ENCODE measurements around the gene FEN1. TPM values are rescaled to one million over a fixed set of nuclear protein-coding genes. Genes with fewer than 3 reads are reported as not detected.

FEN1 gene
- total and polyA plus RNA-seq, 2 of the 13 experiments (the other 11 are each of a cell fraction or from before 2014, with no cell fraction given): 12.4 to 102 TPM

GRCh38 chr11:61792310-61793082, at the start of gene FEN1, which contains the start of gene TMEM258 (continued):
- TF ChIP-seq RXRB (CRISPR knock-in tag; IDR thresholded peaks at IDR 0.05; ENCODE audit: borderline replicate concordance) (no peak), RFXAP (CRISPR knock-in tag; IDR thresholded peaks at IDR 0.05; ENCODE audit: borderline replicate concordance) (peak; percentile 64; the same call in 1 of the 2 replicates), ZNF75D (CRISPR knock-in tag; IDR thresholded peaks at IDR 0.05; ENCODE audit: borderline replicate concordance) (no peak), GATAD1 (CRISPR knock-in tag; IDR thresholded peaks at IDR 0.05) (peak; percentile 98), KLF6 (CRISPR knock-in tag; IDR thresholded peaks at IDR 0.05) (peak; percentile 55; the same call in 1 of the 2 replicates), ZNF567 (CRISPR knock-in tag; IDR thresholded peaks at IDR 0.05; ENCODE audit: borderline replicate concordance) (no peak), CCDC6 (CRISPR knock-in tag; IDR thresholded peaks at IDR 0.05) (peak; percentile 20; the same call in 1 of the 2 replicates), ELF3 (CRISPR knock-in tag; IDR thresholded peaks at IDR 0.05) (peak; percentile 60), MTERF4 (CRISPR knock-in tag; IDR thresholded peaks at IDR 0.05) (peak; percentile 70), ZNF143 (CRISPR knock-in tag; IDR thresholded peaks at IDR 0.05) (peak; percentile 98), ZNF550 (CRISPR knock-in tag; IDR thresholded peaks at IDR 0.05; ENCODE audit: borderline replicate concordance) (no peak; the same call in 1 of the 2 replicates), ATM (IDR thresholded peaks at IDR 0.05; ENCODE audit: borderline replicate concordance) (no peak), EEA1 (CRISPR knock-in tag; IDR thresholded peaks at IDR 0.05; ENCODE audit: borderline replicate concordance) (peak; percentile 68; the same call in 1 of the 2 replicates), ZFP1 (CRISPR knock-in tag; IDR thresholded peaks at IDR 0.05) (no peak), ZNF709 (CRISPR knock-in tag; IDR thresholded peaks at IDR 0.05) (peak; percentile 83), HNRNPH1 (optimal IDR thresholded peaks at IDR 0.05; ENCODE audit: low read depth, low read length) (no peak), SP1 (IDR thresholded peaks at IDR 0.05) (no peak), SP1 (CRISPR knock-in tag; IDR thresholded peaks at IDR 0.05) (peak; percentile 50), KLF16 (CRISPR knock-in tag; IDR thresholded peaks at IDR 0.05) (peak in 1 of 2 experiments; percentile 78; a peak in 1 of 4 replicates), NKX3-1 (CRISPR knock-in tag; IDR thresholded peaks at IDR 0.05) (peak; percentile 57; the same call in 1 of the 2 replicates)
- TF ChIP-seq, protein P1, sequence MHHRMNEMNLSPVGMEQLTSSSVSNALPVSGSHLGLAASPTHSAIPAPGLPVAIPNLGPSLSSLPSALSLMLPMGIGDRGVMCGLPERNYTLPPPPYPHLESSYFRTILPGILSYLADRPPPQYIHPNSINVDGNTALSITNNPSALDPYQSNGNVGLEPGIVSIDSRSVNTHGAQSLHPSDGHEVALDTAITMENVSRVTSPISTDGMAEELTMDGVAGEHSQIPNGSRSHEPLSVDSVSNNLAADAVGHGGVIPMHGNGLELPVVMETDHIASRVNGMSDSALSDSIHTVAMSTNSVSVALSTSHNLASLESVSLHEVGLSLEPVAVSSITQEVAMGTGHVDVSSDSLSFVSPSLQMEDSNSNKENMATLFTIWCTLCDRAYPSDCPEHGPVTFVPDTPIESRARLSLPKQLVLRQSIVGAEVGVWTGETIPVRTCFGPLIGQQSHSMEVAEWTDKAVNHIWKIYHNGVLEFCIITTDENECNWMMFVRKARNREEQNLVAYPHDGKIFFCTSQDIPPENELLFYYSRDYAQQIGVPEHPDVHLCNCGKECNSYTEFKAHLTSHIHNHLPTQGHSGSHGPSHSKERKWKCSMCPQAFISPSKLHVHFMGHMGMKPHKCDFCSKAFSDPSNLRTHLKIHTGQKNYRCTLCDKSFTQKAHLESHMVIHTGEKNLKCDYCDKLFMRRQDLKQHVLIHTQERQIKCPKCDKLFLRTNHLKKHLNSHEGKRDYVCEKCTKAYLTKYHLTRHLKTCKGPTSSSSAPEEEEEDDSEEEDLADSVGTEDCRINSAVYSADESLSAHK (CRISPR knock-in tag; IDR thresholded peaks at IDR 0.05; ENCODE audit: borderline replicate concordance): no peak
- TF ChIP-seq, protein P2, sequence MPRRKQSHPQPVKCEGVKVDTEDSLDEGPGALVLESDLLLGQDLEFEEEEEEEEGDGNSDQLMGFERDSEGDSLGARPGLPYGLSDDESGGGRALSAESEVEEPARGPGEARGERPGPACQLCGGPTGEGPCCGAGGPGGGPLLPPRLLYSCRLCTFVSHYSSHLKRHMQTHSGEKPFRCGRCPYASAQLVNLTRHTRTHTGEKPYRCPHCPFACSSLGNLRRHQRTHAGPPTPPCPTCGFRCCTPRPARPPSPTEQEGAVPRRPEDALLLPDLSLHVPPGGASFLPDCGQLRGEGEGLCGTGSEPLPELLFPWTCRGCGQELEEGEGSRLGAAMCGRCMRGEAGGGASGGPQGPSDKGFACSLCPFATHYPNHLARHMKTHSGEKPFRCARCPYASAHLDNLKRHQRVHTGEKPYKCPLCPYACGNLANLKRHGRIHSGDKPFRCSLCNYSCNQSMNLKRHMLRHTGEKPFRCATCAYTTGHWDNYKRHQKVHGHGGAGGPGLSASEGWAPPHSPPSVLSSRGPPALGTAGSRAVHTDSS (CRISPR knock-in tag; conservative IDR thresholded peaks at IDR 0.05): no peak
- TF ChIP-seq, protein P3, sequence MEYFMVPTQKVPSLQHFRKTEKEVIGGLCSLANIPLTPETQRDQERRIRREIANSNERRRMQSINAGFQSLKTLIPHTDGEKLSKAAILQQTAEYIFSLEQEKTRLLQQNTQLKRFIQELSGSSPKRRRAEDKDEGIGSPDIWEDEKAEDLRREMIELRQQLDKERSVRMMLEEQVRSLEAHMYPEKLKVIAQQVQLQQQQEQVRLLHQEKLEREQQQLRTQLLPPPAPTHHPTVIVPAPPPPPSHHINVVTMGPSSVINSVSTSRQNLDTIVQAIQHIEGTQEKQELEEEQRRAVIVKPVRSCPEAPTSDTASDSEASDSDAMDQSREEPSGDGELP (IDR thresholded peaks at IDR 0.05; ENCODE audit: borderline replicate concordance, low read depth): 0 out of 2 replicates have a peak, but pooled peaks have one; percentile 33
- TF ChIP-seq, protein P4, sequence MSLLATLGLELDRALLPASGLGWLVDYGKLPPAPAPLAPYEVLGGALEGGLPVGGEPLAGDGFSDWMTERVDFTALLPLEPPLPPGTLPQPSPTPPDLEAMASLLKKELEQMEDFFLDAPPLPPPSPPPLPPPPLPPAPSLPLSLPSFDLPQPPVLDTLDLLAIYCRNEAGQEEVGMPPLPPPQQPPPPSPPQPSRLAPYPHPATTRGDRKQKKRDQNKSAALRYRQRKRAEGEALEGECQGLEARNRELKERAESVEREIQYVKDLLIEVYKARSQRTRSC (CRISPR knock-in tag; IDR thresholded peaks at IDR 0.05; ENCODE audit: low read depth): 0 out of 2 replicates have a peak, but pooled peaks have one; percentile 87
